ENCODE data around the gene GRM5.
"Not testable (repeated sequence)": the region's sequence is repeated elsewhere in the genome, so short reads cannot be mapped to it uniquely, and the experiment has no call there.

- TF ChIP-seq CTCF (conservative IDR thresholded peaks at IDR 0.05); EZH2 (IDR thresholded peaks at IDR 0.05; ENCODE audit: low read depth): not testable (repeated sequence)
These were observed 36.1 kb downstream of the GRM5 start for GRCh38 chr11:89029671-89030070.

Measured in PC-9 (cell line).